ENCODE results near the gene PLCB3.

The PLCB3 gene

GRCh38 chr11:64252003-64252872, 908 bp downstream of the PLCB3 start:
- no peak for DNase-seq

GRCh38 chr11:64253043-64253442, 1.7 kb downstream of the PLCB3 start:
- no peak for DNase-seq

- DNase-seq = no peak
Measured at GRCh38 chr11:64253481-64253880, 2.2 kb downstream of the PLCB3 start.

- no peak for DNase-seq
Measured at GRCh38 chr11:64254326-64254725, 3.0 kb downstream of the PLCB3 start.

GRCh38 chr11:64255135-64256128, 4.1 kb downstream of the PLCB3 start:
- no peak for DNase-seq

GRCh38 chr11:64256300-64256699, 5.0 kb downstream of the PLCB3 start:
- no peak for DNase-seq

- no peak for DNase-seq
Measured at GRCh38 chr11:64258356-64258755, 7.0 kb downstream of the PLCB3 start.

- no peak for DNase-seq
Measured at GRCh38 chr11:64258946-64259532, 7.7 kb downstream of the PLCB3 start.

GRCh38 chr11:64259533-64260067, 8.3 kb downstream of the PLCB3 start:
- DNase-seq = no peak

GRCh38 chr11:64260147-64260708, 8.9 kb downstream of the PLCB3 start:
- no peak for DNase-seq

- no peak for DNase-seq
Measured at GRCh38 chr11:64261556-64262080, 10.3 kb downstream of the PLCB3 start.

- no peak for DNase-seq
Measured at GRCh38 chr11:64262271-64263002, 11.1 kb downstream of the PLCB3 start.

GRCh38 chr11:64263021-64263946, 12.0 kb downstream of the PLCB3 start:
- DNase-seq = no peak

GRCh38 chr11:64263947-64264317, 12.6 kb downstream of the PLCB3 start:
- DNase-seq = no peak

GRCh38 chr11:64264371-64264852, 13.1 kb downstream of the PLCB3 start:
- DNase-seq = no peak

- DNase-seq = no peak
Measured at GRCh38 chr11:64265176-64266160, 14.1 kb downstream of the PLCB3 start.

GRCh38 chr11:64266339-64266738, 15.0 kb downstream of the PLCB3 start:
- DNase-seq = no peak

GRCh38 chr11:64267207-64267945, 16.0 kb downstream of the PLCB3 start:
- DNase-seq = no peak

Data from SIG-M5 (cell line).